ENCODE data around the gene RGS10.

DNA sequence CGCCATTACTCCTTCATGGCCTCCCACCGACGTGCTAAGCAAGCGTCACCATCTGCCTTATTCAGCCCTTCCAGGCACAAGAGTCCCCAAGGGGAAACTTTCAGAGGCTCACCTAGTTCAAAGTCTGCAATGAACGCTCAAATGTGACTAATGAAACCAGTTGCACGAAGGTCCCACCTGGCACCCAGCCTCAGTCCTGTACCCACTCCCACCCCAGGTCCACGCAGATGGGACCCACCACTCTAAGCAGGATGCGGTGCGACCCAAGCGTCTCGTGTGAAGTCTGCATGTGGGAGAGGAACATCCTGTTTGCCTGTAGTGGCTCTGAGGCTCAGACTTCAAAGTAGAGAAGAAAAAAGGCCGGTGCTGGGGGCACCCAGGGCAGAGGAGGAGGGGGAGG lies 40.3 kb downstream of the RGS10 start:
- TF ChIP-seq CTCF (IDR thresholded peaks at IDR 0.05), result no peak
- no peak for TF ChIP-seq POLR2A (IDR thresholded peaks at IDR 0.05)
- TF ChIP-seq POLR2AphosphoS5 (IDR thresholded peaks at IDR 0.05), result no peak

Data from breast epithelium (tissue), 3 donors.